SH-SY5Y (cell line): ENCODE results near the gene RNH1.

Source experiments
- GATA2 ChIP-seq: IDR thresholded peaks from 2 replicates; pipeline ENCODE4 v1.6.1; 2011; ENCODE audit warnings: mild to moderate bottlenecking, low read depth, low read length
- GATA3 ChIP-seq: IDR thresholded peaks from 2 replicates; pipeline ENCODE4 v1.6.1; 2011; ENCODE audit warnings: low read depth, mild to moderate bottlenecking, low read length, moderate library complexity

GRCh38 chr11:446891-447290 is 60.2 kb downstream of the RNH1 start:
- TF ChIP-seq GATA2, result no peak
- TF ChIP-seq GATA3, result no peak
